Endodermal cell (in vitro differentiated cells): ENCODE measurements around the gene CAPZB. TPM values are rescaled to one million over a fixed set of nuclear protein-coding genes. Genes with fewer than 3 reads are reported as not detected.

Source experiments
- DNase-seq: peaks from one replicate; pipeline ENCODE4 v3.0.0-alpha.2; 2017
- H3K27ac ChIP-seq: 2 replicates; pipeline ENCODE4 v1.5.1; 2013; ENCODE audit warnings: mild to moderate bottlenecking, low read depth, low read length, moderate library complexity
- H3K27me3 ChIP-seq: 2 replicates; pipeline ENCODE4 v1.6.1; 2013; ENCODE audit warnings: mild to moderate bottlenecking, low read length, moderate library complexity; ENCODE audit not compliant: insufficient read depth, control insufficient read depth, poor library complexity, severe bottlenecking
- H3K36me3 ChIP-seq: 2 replicates; pipeline ENCODE4 v1.7.0; 2013; ENCODE audit warnings: mild to moderate bottlenecking, low read length, moderate library complexity; ENCODE audit not compliant: control insufficient read depth, insufficient read depth
- H3K4me1 ChIP-seq: one replicate; pipeline ENCODE4 v1.7.0; 2013; ENCODE audit warnings: low read length; ENCODE audit not compliant: control insufficient read depth, insufficient read depth
- H3K4me3 ChIP-seq: 2 replicates; pipeline ENCODE4 v1.5.1; 2013; ENCODE audit warnings: mild to moderate bottlenecking, low read length, moderate library complexity
- H3K9ac ChIP-seq: 2 replicates; pipeline ENCODE4 v1.6.1; 2013; ENCODE audit warnings: mild to moderate bottlenecking, low read length, moderate library complexity; ENCODE audit not compliant: poor library complexity, severe bottlenecking; ENCODE audit errors: extremely low read depth
- H3K9me3 ChIP-seq: 2 replicates; pipeline ENCODE4 v1.6.1; 2013; ENCODE audit warnings: mild to moderate bottlenecking, low read length, moderate library complexity; ENCODE audit not compliant: control insufficient read depth
- H3K27ac Mint-ChIP-seq: 2 replicates; pipeline ENCODE4 v1.8.0; 2020; ENCODE audit warnings: mixed read lengths
- H3K27me3 Mint-ChIP-seq: 2 replicates; pipeline ENCODE4 v1.8.0; 2021; ENCODE audit warnings: mild to moderate bottlenecking, mixed read lengths; ENCODE audit not compliant: insufficient read depth
- H3K36me3 Mint-ChIP-seq: 2 replicates; pipeline ENCODE4 v1.8.0; 2020; ENCODE audit warnings: low read depth, mixed read lengths
- H3K4me1 Mint-ChIP-seq: 2 replicates; pipeline ENCODE4 v1.8.0; 2020; ENCODE audit warnings: mixed read lengths
- H3K4me3 Mint-ChIP-seq: 2 replicates; pipeline ENCODE4 v1.8.0; 2020; ENCODE audit warnings: mild to moderate bottlenecking, moderate library complexity, mixed read lengths
- H3K9me3 Mint-ChIP-seq: 2 replicates; pipeline ENCODE4 v1.8.0; 2020; ENCODE audit warnings: mild to moderate bottlenecking, mixed read lengths
- WGBS, 2 experiments: methylation state at CpG; one replicate each; pipeline versions ENCODE4 v1.1.5 to v1.1.7; 2013; ENCODE audit warnings: missing lambda C conversion rate in 2 of 2, mixed read lengths in 1 of 2; ENCODE audit not compliant: insufficient coverage in 1 of 2, insufficient read length in 1 of 2; 5-methylcytosine and 5-hydroxymethylcytosine counted together
- total RNA-seq, 2 donors: library from RNA; stranded (reverse); fragmentation: NEBNext Ultra II Directional in 1 of 2; extraction: Animal tissue kit (Norgen Biotek cat#: 25700) in 1 of 2; gene quantifications; 2 replicates in 1 of 2; 3 replicates in 1 of 2; pipeline ENCODE4 v1.2.1, GENCODE V29; 2021
- TF ChIP-seq, protein P1 (sequence below): fragments of 200-600 bp; sonication (generic); conservative IDR thresholded peaks from 2 replicates; pipeline ENCODE4 v1.5.0; 2021; ENCODE audit warnings: antibody characterized with exemption, mild to moderate bottlenecking

CAPZB gene
- total RNA-seq, 2 donors from 2014 or later, result 334 to 362 TPM

DNA sequence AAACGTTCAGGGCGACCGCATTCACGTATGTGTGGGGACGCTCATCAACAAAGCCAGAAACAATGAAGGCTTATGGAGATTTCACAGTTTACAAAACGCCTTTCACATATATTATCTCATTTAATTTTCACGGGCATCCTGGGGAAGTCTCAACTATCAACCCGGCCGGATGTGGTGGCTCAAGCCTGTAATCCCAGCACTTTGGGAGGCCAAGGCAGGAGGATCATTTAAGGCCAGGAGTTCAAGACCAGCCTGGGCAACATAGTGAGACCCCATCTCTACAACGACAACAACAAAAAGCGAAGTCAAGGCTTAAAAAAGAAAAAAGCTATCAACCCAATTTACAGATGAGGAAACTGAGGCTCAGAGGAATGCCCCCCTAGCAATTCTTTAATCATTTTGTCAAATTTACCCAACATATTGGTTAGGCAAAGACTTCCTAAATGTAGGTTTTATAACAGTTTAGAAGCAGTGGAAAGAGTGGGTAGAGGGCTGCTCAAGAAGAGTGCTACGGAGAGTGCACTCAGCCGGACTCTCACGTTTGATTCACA lies 144.9 kb downstream of the CAPZB start:
- Histone ChIP-seq H3K4me3 (no peak overlapping the region), H3K27me3 (no peaks in the 10 kb centered on the region), H3K4me1 (no peaks in the 10 kb centered on the region), H3K9me3 (no peaks in the 10 kb centered on the region), H3K36me3 (peaks cover 53% of the 10 kb centered on the region), H3K9ac (no peak overlapping the region), H3K27ac (no peak overlapping the region)
- WGBS, 2 experiments, result 82 to 96% methylated on average over 11 to 14 of the region's 14 CpGs
- Mint-ChIP-seq H3K36me3 (peaks cover 43% of the 10 kb centered on the region), H3K4me1 (peaks cover 6% of the 10 kb centered on the region), H3K27me3 (no peaks in the 10 kb centered on the region), H3K9me3 (no peaks in the 10 kb centered on the region), H3K27ac (no peak overlapping the region), H3K4me3 (no peak overlapping the region)
- DNase-seq, result no peak
- TF ChIP-seq, protein P1, sequence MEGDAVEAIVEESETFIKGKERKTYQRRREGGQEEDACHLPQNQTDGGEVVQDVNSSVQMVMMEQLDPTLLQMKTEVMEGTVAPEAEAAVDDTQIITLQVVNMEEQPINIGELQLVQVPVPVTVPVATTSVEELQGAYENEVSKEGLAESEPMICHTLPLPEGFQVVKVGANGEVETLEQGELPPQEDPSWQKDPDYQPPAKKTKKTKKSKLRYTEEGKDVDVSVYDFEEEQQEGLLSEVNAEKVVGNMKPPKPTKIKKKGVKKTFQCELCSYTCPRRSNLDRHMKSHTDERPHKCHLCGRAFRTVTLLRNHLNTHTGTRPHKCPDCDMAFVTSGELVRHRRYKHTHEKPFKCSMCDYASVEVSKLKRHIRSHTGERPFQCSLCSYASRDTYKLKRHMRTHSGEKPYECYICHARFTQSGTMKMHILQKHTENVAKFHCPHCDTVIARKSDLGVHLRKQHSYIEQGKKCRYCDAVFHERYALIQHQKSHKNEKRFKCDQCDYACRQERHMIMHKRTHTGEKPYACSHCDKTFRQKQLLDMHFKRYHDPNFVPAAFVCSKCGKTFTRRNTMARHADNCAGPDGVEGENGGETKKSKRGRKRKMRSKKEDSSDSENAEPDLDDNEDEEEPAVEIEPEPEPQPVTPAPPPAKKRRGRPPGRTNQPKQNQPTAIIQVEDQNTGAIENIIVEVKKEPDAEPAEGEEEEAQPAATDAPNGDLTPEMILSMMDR, result no peak

DNA sequence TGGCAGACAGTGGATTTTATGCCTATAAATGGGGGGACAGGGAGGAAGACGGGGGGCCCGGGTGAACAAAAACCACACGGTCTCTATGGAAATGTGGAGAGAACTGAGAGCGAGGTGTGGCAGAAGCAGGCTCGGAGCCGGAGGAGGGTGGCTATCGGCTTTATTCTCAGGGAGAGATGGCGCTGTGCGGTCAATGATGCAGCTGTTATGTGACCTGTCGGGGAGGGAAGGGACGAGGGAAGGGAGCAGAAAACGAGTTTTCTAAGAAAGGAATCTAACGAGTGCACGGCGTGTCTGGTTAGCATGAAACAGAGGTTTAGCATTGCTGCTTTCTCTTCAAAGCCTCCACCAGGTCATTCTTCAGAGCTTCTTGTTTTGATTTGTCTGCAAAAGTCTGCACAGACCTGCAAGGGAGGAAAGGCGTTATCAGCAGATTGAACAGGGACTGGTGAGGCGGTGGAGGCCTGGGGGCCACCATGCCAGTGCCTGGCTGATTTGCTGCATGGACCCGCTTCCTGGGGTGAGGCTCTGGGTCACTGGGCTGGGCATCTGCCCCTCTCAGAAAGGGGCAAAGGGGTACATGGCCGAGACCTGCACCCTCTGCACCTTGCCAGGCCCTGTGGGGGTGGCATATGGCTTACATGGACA lies 146.0 kb downstream of the CAPZB start:
- Histone ChIP-seq H3K4me1 (no peaks in the 10 kb centered on the region), H3K9ac (no peak overlapping the region), H3K4me3 (no peak overlapping the region), H3K36me3 (peaks cover 43% of the 10 kb centered on the region), H3K9me3 (no peaks in the 10 kb centered on the region), H3K27ac (peak overlapping the region; percentile 38), H3K27me3 (no peaks in the 10 kb centered on the region)
- Mint-ChIP-seq H3K4me1 (peaks cover 6% of the 10 kb centered on the region), H3K36me3 (peaks cover 39% of the 10 kb centered on the region), H3K9me3 (no peaks in the 10 kb centered on the region), H3K4me3 (no peak overlapping the region), H3K27me3 (no peaks in the 10 kb centered on the region), H3K27ac (no peak overlapping the region)
- no peak for DNase-seq
- TF ChIP-seq, protein P1, result no peak
- WGBS, 2 experiments, result 93 to 97% methylated on average over 13 to 19 of the region's 19 CpGs

DNA sequence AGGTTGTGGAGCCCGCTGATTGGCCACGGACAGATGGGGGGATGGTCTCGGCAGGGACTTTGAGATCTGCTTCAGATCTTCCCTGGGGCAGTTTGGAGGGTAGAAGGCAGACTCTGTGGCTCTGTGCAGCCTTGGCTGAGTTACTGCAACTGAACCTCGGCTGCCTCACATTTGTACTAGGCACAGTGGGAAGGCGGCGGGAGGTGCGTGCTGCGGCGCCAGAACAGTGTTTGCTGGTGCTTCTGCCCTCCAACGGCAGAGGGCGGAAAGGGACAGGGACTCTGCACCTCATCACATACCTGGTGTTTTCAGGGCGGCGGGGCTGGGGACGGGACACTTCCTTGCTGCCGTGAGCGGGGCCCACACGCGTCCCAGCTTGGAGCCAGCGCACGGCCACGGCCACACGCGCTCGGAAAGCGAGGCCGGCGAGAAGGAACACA lies 147.0 kb downstream of the CAPZB start:
- Histone ChIP-seq H3K4me3 (no peak overlapping the region), H3K27me3 (no peaks in the 10 kb centered on the region), H3K36me3 (peaks cover 35% of the 10 kb centered on the region), H3K9me3 (no peaks in the 10 kb centered on the region), H3K4me1 (no peaks in the 10 kb centered on the region), H3K9ac (no peak overlapping the region), H3K27ac (no peak overlapping the region)
- peak overlapping the region; percentile 33 for H3K4me3 Mint-ChIP-seq
- 88 to 95% methylated on average over 17 to 27 of the region's 27 CpGs for WGBS, 2 experiments
- H3K4me1 Mint-ChIP-seq, result peaks cover 6% of the 10 kb centered on the region
- H3K9me3 Mint-ChIP-seq, result no peaks in the 10 kb centered on the region
- TF ChIP-seq, protein P1, result peak; percentile 80
- H3K36me3 Mint-ChIP-seq, result peaks cover 33% of the 10 kb centered on the region
- H3K27ac Mint-ChIP-seq, result peak overlapping the region; percentile 94
- DNase-seq, result peak; percentile 94
- no peaks in the 10 kb centered on the region for H3K27me3 Mint-ChIP-seq
